Sciatic nerve (tissue), 2 donors: Measurements from ENCODE around the gene ZFP30. TPM values are rescaled to one million over a fixed set of nuclear protein-coding genes. Genes with fewer than 3 reads are reported as not detected.

Experiments used
- ATAC-seq: fragments of 200-7000 bp; cut with Tn5 transposase; one replicate; pipeline ENCODE4 v1.9.1; 2020; ENCODE audit warnings: mild to moderate bottlenecking, moderate library complexity
- DNase-seq: peaks from one replicate; pipeline ENCODE4 v3.0.0-alpha.2; 2020; ENCODE audit warnings: low spot score
- intact Hi-C: fragments of 100-400 bp; cut with DNase I; formaldehyde crosslinking; loops from one replicate; pipeline ENCODE4 v1.14.2; 2022
- total RNA-seq: library from RNA; stranded (reverse); fragmentation: NEBNext Ultra II Directional; extraction: Animal tissue kit (Norgen Biotek cat#: 25700); gene quantifications from one replicate; pipeline ENCODE4 v1.2.1, GENCODE V29; 2021
- donor health status: DM: no; HTN: no; CAD: no.
- donor health status: DM: no; HTN: no; CAD: no.

Gene ZFP30
- total RNA-seq, 1 donor from 2014 or later: 14.9 TPM

DNA sequence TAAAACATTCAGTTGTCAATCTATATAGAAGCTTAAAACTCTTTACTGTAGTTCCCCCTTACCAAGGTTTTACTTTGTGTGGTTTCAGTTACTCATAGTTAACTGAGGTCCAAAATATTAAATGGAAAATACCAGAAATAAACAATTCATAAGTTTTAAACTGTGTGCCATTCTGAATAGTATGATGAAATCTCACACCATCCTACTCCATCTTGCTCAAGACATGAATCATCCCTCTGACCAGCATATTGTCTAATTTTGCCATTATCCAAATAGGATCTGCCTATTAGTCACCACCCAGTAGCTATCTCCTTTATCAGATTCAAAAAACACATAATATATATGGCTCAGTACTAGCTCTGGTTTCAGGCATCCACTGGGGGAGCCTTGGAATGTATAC lies 83.1 kb downstream of the ZFP30 start:
- intact Hi-C loops: no loop called here
- no peak for DNase-seq
- no peak for ATAC-seq

DNA sequence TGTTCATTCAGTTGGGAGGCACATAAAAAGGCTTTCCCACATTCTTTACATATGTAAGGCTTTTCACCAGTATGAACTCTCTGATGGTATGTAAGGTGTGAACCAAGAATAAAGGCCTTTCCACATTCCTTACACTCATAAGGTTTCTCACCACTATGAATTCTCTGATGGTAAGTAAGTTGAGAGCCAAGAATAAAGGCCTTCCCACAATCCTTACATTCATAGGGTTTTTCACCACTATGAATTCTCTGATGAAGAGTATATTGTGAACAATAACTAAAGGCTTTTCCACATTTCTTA lies 89.9 kb downstream of the ZFP30 start:
- intact Hi-C loops: no loop called here
- ATAC-seq: no peak
- no peak for DNase-seq

DNA sequence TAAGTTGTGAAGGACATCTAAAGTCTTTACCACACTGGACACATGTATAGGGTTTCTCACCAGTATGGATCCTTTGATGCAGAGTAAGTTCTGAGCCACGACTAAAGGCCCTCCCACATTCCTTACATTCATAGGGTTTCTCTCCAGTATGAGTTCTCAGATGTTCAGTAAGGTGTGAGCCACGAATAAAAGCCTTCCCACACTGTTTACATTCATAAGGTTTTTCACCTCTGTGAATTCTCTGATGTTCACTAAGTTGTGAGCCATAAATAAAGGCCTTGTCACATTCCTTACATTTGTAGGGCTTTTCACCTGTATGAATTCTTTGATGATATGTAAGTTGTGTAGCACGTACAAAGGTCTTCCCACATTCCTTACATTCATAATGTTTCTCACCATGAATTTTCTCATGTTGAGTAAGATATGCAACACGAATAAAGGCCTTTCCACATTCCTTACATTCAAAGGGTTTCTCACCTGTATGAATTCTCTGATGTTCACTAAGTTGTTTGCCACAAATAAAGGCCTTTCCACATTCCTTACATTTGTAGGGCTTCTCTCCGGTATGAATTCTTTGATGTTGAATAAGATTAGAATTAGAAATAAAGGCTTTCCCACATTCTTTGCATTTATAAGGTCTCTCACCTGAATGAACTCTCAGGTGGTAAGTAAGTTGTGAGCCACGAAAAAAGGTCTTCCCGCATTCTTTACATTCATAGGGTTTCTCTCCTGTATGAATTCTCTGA lies 90.5 kb downstream of the ZFP30 start:
- no peak for ATAC-seq
- intact Hi-C loops: no loop called here
- no peak for DNase-seq

Other genes starting within 250 kb of the ZFP30 start
- 10.0 TPM for gene ZNF569, start 188.0 kb downstream of the ZFP30 start, total RNA-seq
- gene ZNF570, start 186.1 kb downstream of the ZFP30 start, total RNA-seq: 8.3 TPM
- gene ZNF793, start 148.5 kb downstream of the ZFP30 start, total RNA-seq: 10.6 TPM
- gene ZNF571, start 60.7 kb downstream of the ZFP30 start, total RNA-seq: 10.7 TPM
- gene ZNF540, start 60.6 kb downstream of the ZFP30 start, total RNA-seq: 8.3 TPM
- 11.5 TPM for gene ZNF607, start 64.3 kb upstream of the ZFP30 start, total RNA-seq
- 22.6 TPM for gene ZNF573, start 124.1 kb upstream of the ZFP30 start, total RNA-seq